CD4-positive, alpha-beta T cell treated with Interleukin-6 at 100 ng/mL for 8 hours (primary cell): ENCODE results near the gene GAS1.

Experiments
- DNase-seq: peaks from one replicate; pipeline ENCODE4 v3.0.0-alpha.2; 2020; ENCODE audit warnings: mixed read lengths, low spot score

The GAS1 gene

DNA sequence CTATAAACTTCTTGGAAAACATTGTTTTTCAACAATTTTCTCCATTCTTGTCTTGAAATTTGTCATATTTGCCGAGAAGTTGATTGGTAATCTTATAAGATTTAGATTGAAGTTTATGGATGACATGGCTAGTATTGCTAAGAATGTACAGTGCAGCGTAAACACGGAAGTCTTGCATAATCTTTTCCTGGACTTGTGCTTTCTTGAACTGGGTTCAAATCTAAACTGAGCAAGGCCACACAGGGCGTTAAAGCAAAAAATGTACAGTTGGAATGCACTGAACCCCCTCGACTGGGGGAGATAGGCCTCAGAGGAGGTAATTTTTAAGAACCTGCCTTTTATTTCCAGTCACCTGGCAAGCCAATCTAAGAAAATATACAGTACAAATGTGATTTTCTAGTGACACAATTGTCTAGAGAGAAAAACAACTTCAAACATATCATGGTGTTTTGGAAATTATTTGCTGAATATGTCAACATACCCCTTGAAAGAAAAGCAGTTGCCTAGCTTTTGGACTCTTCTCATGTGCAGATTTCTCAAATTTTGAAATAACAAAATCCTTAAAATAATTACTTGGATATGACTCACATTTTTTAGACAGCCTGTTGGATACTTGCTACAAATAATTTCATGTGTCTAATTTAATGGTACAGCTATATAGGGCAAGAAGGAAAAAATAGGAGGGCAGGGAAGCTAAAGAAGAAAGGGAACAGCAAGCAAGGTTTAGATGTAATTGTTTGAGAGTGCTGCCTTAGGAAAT is 18.5 kb upstream of the GAS1 start:
- no peak for DNase-seq

- no peak for DNase-seq
Measured at GRCh38 chr9:86962692-86963091, 15.4 kb upstream of the GAS1 start.

DNA sequence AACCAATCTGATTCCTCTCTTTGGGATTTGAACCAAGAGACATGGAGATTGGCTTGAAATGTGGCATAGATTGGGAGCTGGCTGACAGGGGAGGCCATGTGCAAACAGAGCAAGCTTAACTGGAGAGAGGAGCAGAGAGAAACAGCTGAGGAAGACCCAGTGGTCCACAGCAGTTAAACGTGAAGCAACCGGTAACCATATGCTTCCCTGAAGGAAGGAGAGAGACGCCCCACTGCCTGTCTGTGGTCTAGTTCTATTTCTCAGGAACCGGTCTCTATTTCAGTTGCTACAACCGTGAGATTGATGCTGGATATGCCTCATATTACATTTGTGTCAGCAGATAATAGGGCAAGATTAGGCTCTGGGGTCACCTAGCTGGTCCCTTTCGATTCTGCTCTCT is 13.6 kb upstream of the GAS1 start:
- no peak for DNase-seq

DNA sequence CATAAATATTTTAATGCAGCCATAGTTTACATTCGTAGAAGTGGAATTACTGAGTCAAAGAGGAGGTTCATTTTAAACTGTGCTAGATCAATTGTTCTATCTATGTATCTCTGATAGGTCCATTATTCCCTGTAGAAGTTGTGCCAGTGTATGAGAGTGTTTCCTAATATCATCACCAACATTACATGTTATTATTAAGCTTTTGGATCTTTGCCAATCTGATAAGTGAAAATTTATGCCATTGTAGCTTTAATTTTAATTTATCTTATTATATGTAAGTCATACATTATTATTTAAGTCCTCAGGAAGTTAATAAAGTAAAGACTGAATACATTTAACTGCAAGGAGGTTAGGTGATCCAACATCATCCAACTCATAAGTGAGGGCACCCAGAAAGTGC is 10.9 kb upstream of the GAS1 start:
- DNase-seq: no peak

DNA sequence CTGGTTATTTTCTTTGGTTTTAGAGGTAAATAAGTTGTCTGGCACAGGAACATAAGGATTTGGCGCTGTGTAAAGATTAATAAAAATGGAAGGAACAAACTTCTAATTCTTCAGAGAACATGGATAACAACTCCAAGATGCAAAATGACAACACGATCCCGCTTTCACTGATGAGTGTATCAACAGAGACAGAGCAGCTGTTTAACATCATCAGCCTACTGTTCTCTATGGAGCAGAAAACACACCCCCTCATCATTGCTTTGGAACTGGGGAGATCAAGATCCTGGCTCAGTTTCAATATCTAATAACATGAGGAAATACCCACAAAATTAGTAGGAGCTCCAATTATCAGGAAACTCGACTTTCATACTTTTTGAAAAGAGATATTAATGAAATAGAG is 8.3 kb upstream of the GAS1 start:
- no peak for DNase-seq

DNA sequence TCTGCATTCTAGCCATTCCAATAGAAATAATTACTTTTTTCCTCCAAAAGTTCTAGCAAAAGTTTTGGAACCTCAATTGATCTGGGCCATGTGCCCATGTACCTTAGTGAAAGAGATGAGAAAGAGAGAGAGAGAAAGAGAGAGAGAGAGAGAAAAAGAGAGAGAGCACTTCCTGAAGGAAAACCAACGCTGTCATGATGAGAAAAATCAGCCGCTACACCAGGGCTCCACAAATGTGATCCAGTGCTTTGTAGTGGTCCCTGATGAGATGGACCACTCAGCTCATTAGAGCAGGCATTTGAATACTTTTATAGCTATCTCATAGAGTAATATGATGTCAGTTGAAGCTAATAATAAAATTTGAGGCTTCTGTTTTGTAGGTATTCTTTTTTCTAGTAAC is 7.7 kb upstream of the GAS1 start:
- no peak for DNase-seq

- DNase-seq: no peak
Measured at GRCh38 chr9:86953181-86953580, 5.9 kb upstream of the GAS1 start.

DNA sequence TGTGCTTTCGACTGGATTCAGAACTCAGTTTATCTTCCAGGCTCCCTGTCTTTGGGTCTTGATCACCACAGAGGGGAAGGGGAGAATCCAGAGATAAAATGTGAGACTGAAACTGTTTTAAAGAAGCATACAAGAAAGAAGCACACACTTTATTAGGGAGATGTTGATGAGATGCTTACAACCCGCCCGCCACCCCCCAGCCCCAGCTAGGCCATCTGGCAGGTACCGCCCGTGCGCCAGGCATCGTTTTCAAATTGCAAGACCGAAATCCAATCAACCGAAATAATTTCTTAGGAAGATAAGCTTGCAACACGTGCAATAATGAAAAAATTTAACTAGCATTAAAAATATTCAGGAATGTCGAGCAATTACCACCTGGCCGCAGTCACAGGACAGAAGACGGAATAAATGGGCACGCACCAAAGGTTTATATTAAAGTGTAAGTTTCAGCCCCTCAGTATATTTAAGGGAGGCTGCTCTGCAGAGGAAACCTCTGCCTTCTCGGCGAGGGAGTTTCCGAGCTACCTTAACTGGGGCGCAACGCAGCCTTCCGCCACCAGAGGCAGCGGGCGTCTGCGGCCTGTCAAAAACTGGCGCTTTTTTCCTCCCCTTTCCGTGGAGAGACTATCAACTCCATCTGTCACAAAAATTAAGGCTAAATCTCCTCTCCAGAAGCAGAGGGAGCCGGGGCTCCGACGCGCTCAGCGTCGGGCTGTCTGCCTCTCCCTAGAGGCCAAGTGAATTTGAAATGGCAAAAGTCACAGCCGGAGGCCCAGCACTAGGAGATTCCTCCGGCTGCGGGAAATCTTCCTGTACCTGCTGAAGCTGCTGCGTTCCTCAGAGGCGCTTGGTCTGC is 996 bp upstream of the GAS1 start:
- peak; percentile 67 for DNase-seq

DNA sequence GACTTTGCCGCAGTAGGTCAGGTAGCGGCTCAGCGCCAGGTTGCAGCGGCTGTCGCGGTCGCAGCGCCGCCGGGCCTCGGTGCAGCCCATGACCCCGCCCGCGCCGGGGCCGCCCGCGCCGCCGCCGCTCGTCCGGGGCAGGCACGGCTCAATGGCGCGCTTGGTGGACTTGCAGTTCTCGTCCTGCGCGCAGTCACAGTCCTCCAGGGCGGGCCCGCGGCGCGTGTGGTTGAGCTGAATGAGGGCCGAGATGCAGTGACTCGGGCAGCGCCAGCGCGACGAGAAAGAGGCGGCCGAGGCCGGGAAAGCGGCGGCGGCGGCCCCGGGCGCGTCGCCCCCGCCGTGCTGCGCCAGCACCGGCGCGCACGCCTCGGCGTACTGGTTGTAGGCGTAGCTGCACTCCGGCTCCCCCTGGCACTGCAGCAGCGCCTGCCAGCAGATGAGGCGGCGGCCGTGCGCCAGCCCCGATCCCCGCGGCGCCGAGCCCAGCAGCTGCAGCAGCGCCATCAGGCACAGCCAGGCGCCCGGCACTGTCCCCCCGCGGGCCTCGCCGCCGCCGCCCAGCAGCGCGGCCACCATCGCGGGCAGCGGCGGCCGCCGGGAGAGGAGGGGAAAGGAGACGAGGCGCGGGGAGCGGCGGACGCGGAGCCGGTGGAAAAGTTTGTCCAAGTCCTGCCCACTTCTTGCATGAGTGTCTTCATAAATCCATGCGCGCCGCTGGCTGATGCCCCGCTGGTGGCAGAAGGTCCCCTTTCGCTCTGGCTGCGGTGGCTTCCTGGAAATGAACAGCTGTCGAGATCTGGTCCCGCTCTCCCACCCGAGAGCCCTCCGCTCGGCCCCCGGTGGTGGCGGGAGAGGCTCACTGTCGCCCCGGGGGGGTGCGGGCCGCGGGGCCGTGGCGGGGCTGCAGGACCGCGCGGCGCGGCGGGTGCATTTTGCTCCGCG is 833 bp downstream of the GAS1 start:
- DNase-seq: peak; percentile 54

- no peak for DNase-seq
Measured at GRCh38 chr9:86945728-86946200, 1.5 kb downstream of the GAS1 start.

DNA sequence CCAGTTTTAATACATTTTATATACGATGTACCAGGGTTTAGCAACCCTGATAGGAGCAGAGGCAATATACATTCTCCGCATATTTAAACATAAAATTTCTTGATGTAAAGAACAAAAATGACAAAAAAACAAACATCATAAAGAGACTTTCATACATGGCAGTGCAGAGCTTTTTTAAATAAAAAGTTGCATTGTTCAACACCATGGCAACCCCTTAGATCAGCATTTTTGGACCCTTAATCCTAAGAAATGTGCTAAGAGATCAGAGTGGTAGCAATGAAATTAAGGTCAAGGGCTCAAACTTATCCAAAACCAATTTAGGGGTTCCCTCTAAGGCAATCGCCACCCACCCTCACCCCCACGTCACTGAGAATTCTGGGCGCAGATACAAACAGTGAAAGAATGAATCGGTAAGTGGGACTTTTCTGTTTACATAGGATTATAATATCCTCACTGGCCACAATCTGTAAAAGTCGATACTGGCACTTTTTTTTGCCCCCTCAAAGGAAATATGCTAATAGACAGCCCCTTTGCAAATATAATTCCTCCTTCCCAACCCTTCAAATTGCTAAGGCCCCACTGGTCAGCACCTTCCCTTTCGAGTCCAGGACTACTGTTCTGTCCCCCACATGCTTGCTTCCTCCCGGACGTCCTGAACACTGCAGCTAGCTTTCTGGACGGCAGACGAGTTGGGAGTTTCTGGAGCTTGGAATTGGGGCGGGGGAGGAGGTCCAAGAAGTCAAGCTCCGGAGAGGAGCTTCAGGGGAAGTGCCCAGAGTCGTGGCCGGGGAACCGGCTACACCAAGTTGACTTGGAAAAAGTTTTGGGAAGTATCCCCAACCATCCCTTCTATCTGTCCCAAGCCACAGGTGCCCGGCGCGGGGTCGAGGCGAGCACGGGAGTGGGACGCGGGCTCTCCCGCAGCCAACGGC is 2.2 kb downstream of the GAS1 start:
- no peak for DNase-seq

- no peak for DNase-seq
Measured at GRCh38 chr9:86943201-86944113, 3.8 kb downstream of the GAS1 start.

GRCh38 chr9:86942281-86943200 is 4.8 kb downstream of the GAS1 start:
- DNase-seq: no peak

DNA sequence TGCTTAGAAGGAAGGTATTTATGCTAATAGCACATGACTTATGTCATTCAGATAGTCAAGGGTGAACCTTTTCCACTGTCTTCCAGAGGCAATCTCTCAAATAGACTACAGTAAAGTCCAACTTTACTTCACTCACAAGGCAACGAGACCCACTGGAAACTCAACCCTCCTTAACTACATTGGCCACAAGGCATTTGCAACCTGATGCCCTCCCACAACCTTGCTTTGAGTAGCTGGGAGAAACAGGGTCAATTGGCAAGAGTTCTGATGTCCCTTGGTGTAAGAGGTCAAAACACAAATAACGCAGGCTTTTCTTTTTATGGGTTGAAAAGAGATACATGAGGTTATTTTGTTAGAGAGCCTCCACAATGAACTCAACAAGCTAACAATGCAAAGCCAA is 6.1 kb downstream of the GAS1 start:
- no peak for DNase-seq

GRCh38 chr9:86940774-86941173 is 6.5 kb downstream of the GAS1 start:
- no peak for DNase-seq

DNA sequence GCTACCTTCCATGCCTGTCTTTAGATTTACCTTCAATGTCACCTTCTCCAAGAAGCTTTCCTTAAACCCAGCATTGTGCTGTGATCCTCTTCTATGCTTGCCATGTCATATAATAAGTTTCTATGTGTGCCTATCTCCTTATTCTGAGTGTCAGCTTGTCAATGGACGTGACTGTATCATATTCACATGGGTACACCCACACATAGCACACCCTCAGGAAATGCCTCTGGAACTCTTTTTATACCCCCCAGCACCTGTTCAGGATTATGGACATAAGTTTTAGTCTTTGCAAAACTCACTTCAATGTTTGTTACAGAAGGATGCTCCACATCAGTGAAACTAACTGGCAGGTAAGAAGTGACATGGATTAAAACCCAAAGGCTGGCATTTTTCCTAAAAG is 7.4 kb downstream of the GAS1 start:
- DNase-seq: no peak

DNA sequence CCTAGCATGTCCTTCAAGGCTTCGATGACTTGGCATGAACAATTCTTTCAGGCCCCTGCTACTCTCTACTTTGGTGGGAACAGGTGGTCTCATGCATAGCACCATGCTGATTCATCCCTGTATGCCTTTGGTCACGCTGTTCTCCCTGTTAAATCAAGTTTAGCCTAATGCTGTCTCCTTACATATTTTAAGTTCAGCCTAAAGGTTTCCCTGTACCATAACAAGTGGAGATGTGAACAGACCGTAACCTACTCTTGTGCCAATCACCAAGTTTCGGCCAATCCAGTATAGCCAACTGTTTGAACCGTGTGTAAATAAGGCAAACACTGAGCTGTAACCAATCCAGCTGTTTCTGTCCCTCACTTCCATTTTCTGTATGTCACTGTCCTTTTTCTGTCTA is 8.0 kb downstream of the GAS1 start:
- DNase-seq: no peak

- no peak for DNase-seq
Measured at GRCh38 chr9:86938780-86939179, 8.5 kb downstream of the GAS1 start.

- DNase-seq: no peak
Measured at GRCh38 chr9:86926145-86926544, 21.2 kb downstream of the GAS1 start.
